ENCODE data around the gene RNF38. TPM values are rescaled to one million over a fixed set of nuclear protein-coding genes. Genes with fewer than 3 reads are reported as not detected.

RNF38 gene
- total RNA-seq, 1 experiment from 2014 or later, result 18.1 TPM

- no peaks in the 10 kb centered on the region for H3K9me2 ChIP-seq (ENCODE audit: insufficient read depth)
- no peak overlapping the region for H3K4me2 ChIP-seq (ENCODE audit: low read length)
- BruUV-seq (replicated peaks), result no TSS peak
- no peaks in the 10 kb centered on the region for H4K20me1 ChIP-seq (ENCODE audit: insufficient read depth)
- no peak overlapping the region for H3K9ac ChIP-seq (ENCODE audit: low read length)
- 0 out of 4 replicates have a peak, but pooled peaks cover 0 to under 1% of the 10 kb centered on the region in 2 experiments for H3K36me3 ChIP-seq (ENCODE audit: control insufficient read depth in 1 of 2, insufficient read depth in 2 of 2, low read length in 2 of 2)
- H3K27ac ChIP-seq (ENCODE audit: low read depth, low read length), result no peak overlapping the region
- TF ChIP-seq EGR1 (IDR thresholded peaks at IDR 0.05; ENCODE audit: low read depth), result no peak
- no peak for TF ChIP-seq EZH2phosphoT487 (IDR thresholded peaks at IDR 0.05; ENCODE audit: borderline replicate concordance)
- no peak for TF ChIP-seq JUND (IDR thresholded peaks at IDR 0.05)
- no peak for TF ChIP-seq ZBTB33 (IDR thresholded peaks at IDR 0.05; ENCODE audit: extremely low read depth, insufficient replicate concordance, low read length)
- no peak for TF ChIP-seq YY1 (IDR thresholded peaks at IDR 0.05; ENCODE audit: extremely low read depth, insufficient replicate concordance, low read depth, low read length)
- TF ChIP-seq POLR2A (IDR thresholded peaks at IDR 0.05; ENCODE audit: borderline replicate concordance, extremely low read depth, insufficient read depth, insufficient read length), result no peak
- TF ChIP-seq FOSL1 (IDR thresholded peaks at IDR 0.05; ENCODE audit: low read depth), result no peak
- no peak for TF ChIP-seq REST (IDR thresholded peaks at IDR 0.05; ENCODE audit: low read depth)
- TF ChIP-seq EZH2 (IDR thresholded peaks at IDR 0.05), result no peak
- TF ChIP-seq SIN3A (IDR thresholded peaks at IDR 0.05; ENCODE audit: low read depth), result no peak
- no peak for TF ChIP-seq MAX (IDR thresholded peaks at IDR 0.05)
- TF ChIP-seq TCF7L2 (IDR thresholded peaks at IDR 0.05; ENCODE audit: borderline replicate concordance, extremely low read depth, insufficient read depth, insufficient read length), result no peak
- no peak for TF ChIP-seq CEBPB (IDR thresholded peaks at IDR 0.05; ENCODE audit: low read depth)
- TF ChIP-seq CBX3 (IDR thresholded peaks at IDR 0.05; ENCODE audit: low read depth), result no peak
- no peak for TF ChIP-seq ELF1 (IDR thresholded peaks at IDR 0.05; ENCODE audit: borderline replicate concordance, low read depth)
- no peak for TF ChIP-seq RAD21 (IDR thresholded peaks at IDR 0.05; ENCODE audit: low read depth)
- TF ChIP-seq ZFX (IDR thresholded peaks at IDR 0.05), result no peak
- TF ChIP-seq POLR2AphosphoS5 (IDR thresholded peaks at IDR 0.05; ENCODE audit: low read depth, low read length), result no peak
- TF ChIP-seq SP1 (IDR thresholded peaks at IDR 0.05; ENCODE audit: low read depth), result no peak
- H3K79me2 ChIP-seq (ENCODE audit: insufficient read depth, low read length), result no peaks in the 10 kb centered on the region
- ChIA-PET POLR2A (no interaction called here), CTCF (no interaction called here), RAD21 (ENCODE audit: low non-redundant PET in 1 of 2, low total read pairs in 2 of 2, uncharacterized antibody in 2 of 2, unreplicated experiment in 2 of 2) (no interaction called here)
- no peaks in the 10 kb centered on the region for H3K27me3 ChIP-seq (ENCODE audit: insufficient read depth, low read length)
- no peak overlapping the region for H3K4me3 ChIP-seq (replicated peaks in 1 of 2; ENCODE audit: low read depth in 1 of 2, low read length in 2 of 2)
- no peaks in the 10 kb centered on the region for H3K9me3 ChIP-seq (ENCODE audit: control insufficient read depth in 1 of 2, insufficient read depth in 1 of 2, low read depth in 1 of 2, low read length in 2 of 2)
- H3K4me1 ChIP-seq (ENCODE audit: control insufficient read depth in 1 of 2, insufficient read depth in 2 of 2, low read length in 2 of 2), result no peaks in the 10 kb centered on the region; a peak in 1 of 4 replicates
- intact Hi-C loops (cut with micrococcal nuclease), result no loop called here
- no peak for ATAC-seq
- no peak for DNase-seq (ENCODE audit: low read depth, low spot score)
- no peak overlapping the region for H2AFZ ChIP-seq (ENCODE audit: low read depth, low read length, poor library complexity, severe bottlenecking)
Measured at GRCh38 chr9:36332006-36332405, 68.1 kb downstream of the RNF38 start.
